PFSK-1 (cell line): ENCODE measurements around the gene CCT3.

Source experiments
- FOXP2 ChIP-seq: optimal IDR thresholded peaks from 2 replicates; pipeline ENCODE3; 2011; ENCODE audit warnings: borderline replicate concordance, control low read depth, inconsistent platforms; ENCODE audit not compliant: insufficient read depth; ENCODE audit errors: extremely low read length, extremely low read depth
- POLR2AphosphoS5 ChIP-seq: IDR thresholded peaks from 2 replicates; pipeline ENCODE4 v1.6.1; 2012; ENCODE audit warnings: low read depth, mild to moderate bottlenecking, control low read depth, low read length, moderate library complexity
- REST ChIP-seq, 2 experiments: IDR thresholded peaks; 2 replicates each; pipeline versions ENCODE4 v1.6.1 to v1.8.0; 2011 to 2012; ENCODE audit warnings: low read depth in 2 of 2, low read length in 2 of 2, control low read depth in 1 of 2, inconsistent platforms in 1 of 2, mild to moderate bottlenecking in 1 of 2, moderate library complexity in 1 of 2; ENCODE audit not compliant: insufficient read depth in 1 of 2
- SIN3A ChIP-seq: IDR thresholded peaks from 2 replicates; pipeline ENCODE4 v1.6.1; 2012; ENCODE audit warnings: mild to moderate bottlenecking, low read length, moderate library complexity, borderline replicate concordance; ENCODE audit not compliant: insufficient read depth
- TAF1 ChIP-seq: IDR thresholded peaks from 2 replicates; pipeline ENCODE4 v1.6.1; 2012; ENCODE audit warnings: low read length, control low read depth, borderline replicate concordance; ENCODE audit not compliant: insufficient read depth

The CCT3 gene

GRCh38 chr1:156359973-156360372 lies 21.9 kb upstream of the CCT3 start:
- no peak for TF ChIP-seq POLR2AphosphoS5
- TF ChIP-seq REST (IDR thresholded peaks at IDR 0.05; ENCODE audit: insufficient read depth in 1 of 2, low read depth in 2 of 2, low read length in 2 of 2) = no peak
- TF ChIP-seq SIN3A = no peak
- no peak for TF ChIP-seq TAF1
- TF ChIP-seq FOXP2 = no peak

- TF ChIP-seq POLR2AphosphoS5 (no peak), SIN3A (no peak), TAF1 (no peak), REST (IDR thresholded peaks at IDR 0.05; ENCODE audit: insufficient read depth in 1 of 2, low read depth in 2 of 2, low read length in 2 of 2) (no peak), FOXP2 (no peak)
Measured at GRCh38 chr1:156359249-156359648, 21.2 kb upstream of the CCT3 start.

- TF ChIP-seq POLR2AphosphoS5 (no peak), REST (IDR thresholded peaks at IDR 0.05; ENCODE audit: insufficient read depth in 1 of 2, low read depth in 2 of 2, low read length in 2 of 2) (no peak), FOXP2 (no peak), TAF1 (no peak), SIN3A (no peak)
Measured at GRCh38 chr1:156358641-156359040, 20.5 kb upstream of the CCT3 start.

- no peak for TF ChIP-seq POLR2AphosphoS5
- TF ChIP-seq SIN3A = no peak
- no peak for TF ChIP-seq FOXP2
- TF ChIP-seq TAF1 = no peak
- no peak for TF ChIP-seq REST (IDR thresholded peaks at IDR 0.05; ENCODE audit: insufficient read depth in 1 of 2, low read depth in 2 of 2, low read length in 2 of 2)
Measured at GRCh38 chr1:156357977-156358376, 19.9 kb upstream of the CCT3 start.

- no peak for TF ChIP-seq SIN3A
- peak; percentile 20 for TF ChIP-seq FOXP2
Measured at GRCh38 chr1:156356875-156357534, 18.9 kb upstream of the CCT3 start.
